HL-60/S4 treated with phorbol 12-myristate 13-acetate at 8.2 ng/mL for 4 days and 3 days (cell line): ENCODE results near the gene AAR2.

Experiments
- in situ Hi-C: fragments of 300-500 bp; cut with MboI; formaldehyde crosslinking; loops from 2 replicates; pipeline ENCODE4 v1.15.0; 2022; ENCODE audit warnings: low sequenced_read_pairs

AAR2 gene

GRCh38 chr20:36235892-36236785 is at the start of gene AAR2:
Gene AAR2, plus strand, starts transcription at chr20:36236478. Its CDS starts 3,391 bp downstream, at chr20:36239869.
- in situ Hi-C loops, result no loop called here

GRCh38 chr20:36193977-36194712 is 42.1 kb upstream of the AAR2 start:
- in situ Hi-C loops, result no loop called here

GRCh38 chr20:36196676-36197075 is 39.6 kb upstream of the AAR2 start:
- in situ Hi-C loops, result no loop called here

- in situ Hi-C loops, result no loop called here
Observed at GRCh38 chr20:36197271-36197670, 39.0 kb upstream of the AAR2 start.

- in situ Hi-C loops, result loop anchor here (25.0 kb wide), 1 partner anchor 238 kb away; no protein-coding TSS in a partner anchor
Observed at GRCh38 chr20:36199345-36200257, 36.7 kb upstream of the AAR2 start.

GRCh38 chr20:36200451-36200850 is 35.8 kb upstream of the AAR2 start:
- in situ Hi-C loops, result loop anchor here (25.0 kb wide), 1 partner anchor 237 kb away; no protein-coding TSS in a partner anchor

- in situ Hi-C loops, result loop anchor here (25.0 kb wide), 1 partner anchor 236 kb away; no protein-coding TSS in a partner anchor
Observed at GRCh38 chr20:36201198-36201597, 35.1 kb upstream of the AAR2 start.

- in situ Hi-C loops, result loop anchor here (25.0 kb wide), 1 partner anchor 234 kb away; no protein-coding TSS in a partner anchor
Observed at GRCh38 chr20:36202891-36203338, 33.4 kb upstream of the AAR2 start.

- in situ Hi-C loops, result loop anchor here (25.0 kb wide), 1 partner anchor 233 kb away; no protein-coding TSS in a partner anchor
Observed at GRCh38 chr20:36203861-36204260, 32.4 kb upstream of the AAR2 start.

GRCh38 chr20:36205026-36205425 is 31.3 kb upstream of the AAR2 start:
- in situ Hi-C loops, result loop anchor here (25.0 kb wide), 1 partner anchor 232 kb away; no protein-coding TSS in a partner anchor

GRCh38 chr20:36206068-36206467 is 30.2 kb upstream of the AAR2 start:
- in situ Hi-C loops, result loop anchor here (25.0 kb wide), 1 partner anchor 231 kb away; no protein-coding TSS in a partner anchor

- in situ Hi-C loops, result loop anchor here (25.0 kb wide), 1 partner anchor 231 kb away; no protein-coding TSS in a partner anchor
Observed at GRCh38 chr20:36206641-36207040, 29.6 kb upstream of the AAR2 start.

GRCh38 chr20:36207602-36208001 is 28.7 kb upstream of the AAR2 start:
- in situ Hi-C loops, result loop anchor here (25.0 kb wide), 1 partner anchor 230 kb away; no protein-coding TSS in a partner anchor

GRCh38 chr20:36208257-36208656 is 28.0 kb upstream of the AAR2 start:
- in situ Hi-C loops, result loop anchor here (25.0 kb wide), 1 partner anchor 229 kb away; no protein-coding TSS in a partner anchor

- in situ Hi-C loops, result loop anchor here (25.0 kb wide), 1 partner anchor 227 kb away; no protein-coding TSS in a partner anchor
Observed at GRCh38 chr20:36210436-36211021, 25.7 kb upstream of the AAR2 start.

- in situ Hi-C loops, result loop anchor here (25.0 kb wide), 1 partner anchor 224 kb away; no protein-coding TSS in a partner anchor
Observed at GRCh38 chr20:36213362-36213761, 22.9 kb upstream of the AAR2 start.

GRCh38 chr20:36214684-36215256 is 21.5 kb upstream of the AAR2 start:
- in situ Hi-C loops, result loop anchor here (25.0 kb wide), 1 partner anchor 223 kb away; no protein-coding TSS in a partner anchor

GRCh38 chr20:36215778-36216177 is 20.5 kb upstream of the AAR2 start:
- in situ Hi-C loops, result loop anchor here (25.0 kb wide), 1 partner anchor 222 kb away; no protein-coding TSS in a partner anchor
